HEK293 (cell line): ENCODE data around the gene CALHM6.

Experiments
- CTCF ChIA-PET: fragments of 350-600 bp; formaldehyde crosslinking; extraction: SDS; loops from one replicate; lab custom pipeline; 2021; ENCODE audit warnings: antibody characterized with exemption; lab: Yijun Ruan, JAX
- POLR2A ChIA-PET: fragments of 300-600 bp; formaldehyde crosslinking; extraction: SDS; loops from one replicate; lab custom pipeline; 2020; ENCODE audit warnings: antibody characterized with exemption, inconsistent platforms; lab: Yijun Ruan, JAX
- H3K27ac ChIP-seq: fragments of 200-500 bp; sonication (Bioruptor generic); 2 replicates; pipeline ENCODE4 v1.5.1; 2014; ENCODE audit warnings: low read depth, low read length, control low read depth, inconsistent platforms; ENCODE audit errors: extremely low read depth
- H3K36me3 ChIP-seq, 2 experiments: fragments of 200-500 bp in 1 of 2; sonication (Bioruptor generic) in 1 of 2; 1 replicate in 1 of 2; 2 replicates in 1 of 2; pipeline ENCODE4 v1.5.1; 2014 to 2017; ENCODE audit warnings: inconsistent platforms in 2 of 2, low read length in 2 of 2; ENCODE audit not compliant: control insufficient read depth in 2 of 2, insufficient read depth in 1 of 2
- H3K4me1 ChIP-seq: fragments of 200-500 bp; sonication (Bioruptor generic); 2 replicates; pipeline ENCODE4 v1.5.1; 2014; ENCODE audit warnings: mild to moderate bottlenecking, low read length, inconsistent platforms; ENCODE audit not compliant: control insufficient read depth, insufficient read depth
- H3K4me3 ChIP-seq: 2 replicates; pipeline ENCODE4 v1.5.1; 2011; ENCODE audit warnings: low read depth, mild to moderate bottlenecking, control low read depth, low read length, moderate library complexity
- H3K9me3 ChIP-seq: fragments of 200-500 bp; sonication (Bioruptor generic); 2 replicates; pipeline ENCODE4 v1.5.1; 2014; ENCODE audit warnings: low read depth, low read length, inconsistent platforms; ENCODE audit not compliant: control insufficient read depth, insufficient read depth
- BCL6B ChIP-seq: fragments of 450-650 bp; formaldehyde crosslinking; IDR thresholded peaks from 2 replicates; pipeline ENCODE4 v1.5.1; 2017; ENCODE audit warnings: missing biosample characterization, missing genetic modification characterization
- GLIS1 ChIP-seq: fragments of 450-650 bp; formaldehyde crosslinking; IDR thresholded peaks from 2 replicates; pipeline ENCODE4 v1.5.1; 2016; ENCODE audit warnings: missing biosample characterization, missing genetic modification characterization
- TCF7L2 ChIP-seq: IDR thresholded peaks from 2 replicates; pipeline ENCODE4 v1.6.1; 2011; ENCODE audit warnings: low read depth, mild to moderate bottlenecking, inconsistent platforms, low read length, moderate library complexity, borderline replicate concordance
- TSHZ1 ChIP-seq: fragments of 450-650 bp; formaldehyde crosslinking; IDR thresholded peaks from 2 replicates; pipeline ENCODE4 v1.5.1; 2016; ENCODE audit warnings: missing biosample characterization, missing genetic modification characterization, borderline replicate concordance
- ZBTB1 ChIP-seq: fragments of 450-650 bp; formaldehyde crosslinking; IDR thresholded peaks from 2 replicates; pipeline ENCODE4 v1.5.1; 2016; ENCODE audit warnings: missing biosample characterization, missing genetic modification characterization
- ZFP37 ChIP-seq: fragments of 450-650 bp; formaldehyde crosslinking; IDR thresholded peaks from 2 replicates; pipeline ENCODE4 v1.5.1; 2016; ENCODE audit warnings: missing biosample characterization, missing genetic modification characterization
- ZNF114 ChIP-seq: fragments of 450-650 bp; formaldehyde crosslinking; IDR thresholded peaks from 2 replicates; pipeline ENCODE4 v1.5.0; 2017; ENCODE audit warnings: missing biosample characterization, missing genetic modification characterization
- ZNF138 ChIP-seq: fragments of 450-650 bp; formaldehyde crosslinking; IDR thresholded peaks from 2 replicates; pipeline ENCODE4 v1.5.1; 2016; ENCODE audit warnings: missing biosample characterization, missing genetic modification characterization, borderline replicate concordance
- ZNF148 ChIP-seq: fragments of 450-650 bp; formaldehyde crosslinking; IDR thresholded peaks from 2 replicates; pipeline ENCODE4 v1.5.0; 2017; ENCODE audit warnings: missing biosample characterization, missing genetic modification characterization, borderline replicate concordance
- ZNF184 ChIP-seq: fragments of 450-650 bp; IDR thresholded peaks from 2 replicates; pipeline ENCODE4 v1.5.1; 2018; ENCODE audit warnings: missing biosample characterization, mild to moderate bottlenecking, missing genetic modification characterization
- ZNF23 ChIP-seq: fragments of 450-650 bp; formaldehyde crosslinking; IDR thresholded peaks from 2 replicates; pipeline ENCODE4 v1.5.1; 2016; ENCODE audit warnings: missing biosample characterization, missing genetic modification characterization, borderline replicate concordance
- ZNF514 ChIP-seq: fragments of 450-650 bp; formaldehyde crosslinking; IDR thresholded peaks from 2 replicates; pipeline ENCODE4 v1.5.1; 2016; ENCODE audit warnings: missing biosample characterization, missing genetic modification characterization
- ZNF629 ChIP-seq: fragments of 450-650 bp; formaldehyde crosslinking; IDR thresholded peaks from 2 replicates; pipeline ENCODE4 v1.5.1; 2017; ENCODE audit warnings: missing biosample characterization, missing genetic modification characterization
- ZNF660 ChIP-seq: fragments of 450-650 bp; IDR thresholded peaks from 2 replicates; pipeline ENCODE4 v1.5.1; 2018; ENCODE audit warnings: missing biosample characterization, mild to moderate bottlenecking, missing genetic modification characterization
- ZNF677 ChIP-seq: fragments of 450-650 bp; IDR thresholded peaks from 2 replicates; pipeline ENCODE4 v1.5.0; 2018; ENCODE audit warnings: missing biosample characterization, mild to moderate bottlenecking, missing genetic modification characterization, moderate library complexity
- ZNF785 ChIP-seq: fragments of 450-650 bp; formaldehyde crosslinking; IDR thresholded peaks from 2 replicates; pipeline ENCODE4 v1.5.1; 2016; ENCODE audit warnings: missing biosample characterization, missing genetic modification characterization
- ZSCAN16 ChIP-seq: fragments of 450-650 bp; formaldehyde crosslinking; IDR thresholded peaks from 2 replicates; pipeline ENCODE4 v1.5.1; 2016; ENCODE audit warnings: missing biosample characterization, missing genetic modification characterization
- TF ChIP-seq, protein P1 (sequence below): fragments of 450-650 bp; formaldehyde crosslinking; IDR thresholded peaks from 2 replicates; pipeline ENCODE4 v1.5.1; 2016; ENCODE audit warnings: missing biosample characterization, missing genetic modification characterization, low read depth
- TF ChIP-seq, protein P2 (sequence below): fragments of 450-650 bp; formaldehyde crosslinking; IDR thresholded peaks from 2 replicates; pipeline ENCODE4 v1.5.1; 2016; ENCODE audit warnings: missing biosample characterization, missing genetic modification characterization

CALHM6 gene

DNA sequence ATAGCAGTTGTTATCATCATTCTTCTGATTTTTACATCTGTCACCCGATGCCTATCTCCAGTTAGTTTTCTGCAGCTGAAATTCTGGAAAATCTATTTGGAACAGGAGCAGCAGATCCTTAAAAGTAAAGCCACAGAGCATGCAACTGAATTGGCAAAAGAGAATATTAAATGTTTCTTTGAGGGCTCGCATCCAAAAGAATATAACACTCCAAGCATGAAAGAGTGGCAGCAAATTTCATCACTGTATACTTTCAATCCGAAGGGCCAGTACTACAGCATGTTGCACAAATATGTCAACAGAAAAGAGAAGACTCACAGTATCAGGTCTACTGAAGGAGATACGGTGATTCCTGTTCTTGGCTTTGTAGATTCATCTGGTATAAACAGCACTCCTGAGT, 2.1 kb downstream of the CALHM6 start:
- POLR2A ChIA-PET, result no interaction called here
- CTCF ChIA-PET, result interaction anchor here (0.6 to 1.7 kb wide), 5 partner anchors 67 to 195 kb away, joined by 3 to 6 read pairs (median 3); no protein-coding TSS in a partner anchor
- Histone ChIP-seq H3K36me3 (no peaks in the 10 kb centered on the region), H3K4me1 (no peaks in the 10 kb centered on the region), H3K27ac (no peak overlapping the region), H3K4me3 (no peak overlapping the region), H3K9me3 (no peaks in the 10 kb centered on the region)
- TF ChIP-seq ZNF514 (tag by site-specific recombination) (no peak), ZNF114 (tag by site-specific recombination) (no peak), TCF7L2 (no peak), ZNF677 (tag by site-specific recombination) (no peak), ZNF629 (no peak), ZNF138 (no peak), ZBTB1 (tag by site-specific recombination) (no peak), ZSCAN16 (tag by site-specific recombination) (no peak), TSHZ1 (no peak), GLIS1 (tag by site-specific recombination) (no peak), BCL6B (tag by site-specific recombination) (no peak), ZFP37 (tag by site-specific recombination) (no peak)

- Histone ChIP-seq H3K4me3 (no peak overlapping the region), H3K9me3 (no peaks in the 10 kb centered on the region), H3K36me3 (no peaks in the 10 kb centered on the region), H3K27ac (no peak overlapping the region), H3K4me1 (no peaks in the 10 kb centered on the region)
- TF ChIP-seq, protein P1, sequence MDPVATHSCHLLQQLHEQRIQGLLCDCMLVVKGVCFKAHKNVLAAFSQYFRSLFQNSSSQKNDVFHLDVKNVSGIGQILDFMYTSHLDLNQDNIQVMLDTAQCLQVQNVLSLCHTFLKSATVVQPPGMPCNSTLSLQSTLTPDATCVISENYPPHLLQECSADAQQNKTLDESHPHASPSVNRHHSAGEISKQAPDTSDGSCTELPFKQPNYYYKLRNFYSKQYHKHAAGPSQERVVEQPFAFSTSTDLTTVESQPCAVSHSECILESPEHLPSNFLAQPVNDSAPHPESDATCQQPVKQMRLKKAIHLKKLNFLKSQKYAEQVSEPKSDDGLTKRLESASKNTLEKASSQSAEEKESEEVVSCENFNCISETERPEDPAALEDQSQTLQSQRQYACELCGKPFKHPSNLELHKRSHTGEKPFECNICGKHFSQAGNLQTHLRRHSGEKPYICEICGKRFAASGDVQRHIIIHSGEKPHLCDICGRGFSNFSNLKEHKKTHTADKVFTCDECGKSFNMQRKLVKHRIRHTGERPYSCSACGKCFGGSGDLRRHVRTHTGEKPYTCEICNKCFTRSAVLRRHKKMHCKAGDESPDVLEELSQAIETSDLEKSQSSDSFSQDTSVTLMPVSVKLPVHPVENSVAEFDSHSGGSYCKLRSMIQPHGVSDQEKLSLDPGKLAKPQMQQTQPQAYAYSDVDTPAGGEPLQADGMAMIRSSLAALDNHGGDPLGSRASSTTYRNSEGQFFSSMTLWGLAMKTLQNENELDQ (tag by site-specific recombination), result no peak
- TF ChIP-seq, protein P2, sequence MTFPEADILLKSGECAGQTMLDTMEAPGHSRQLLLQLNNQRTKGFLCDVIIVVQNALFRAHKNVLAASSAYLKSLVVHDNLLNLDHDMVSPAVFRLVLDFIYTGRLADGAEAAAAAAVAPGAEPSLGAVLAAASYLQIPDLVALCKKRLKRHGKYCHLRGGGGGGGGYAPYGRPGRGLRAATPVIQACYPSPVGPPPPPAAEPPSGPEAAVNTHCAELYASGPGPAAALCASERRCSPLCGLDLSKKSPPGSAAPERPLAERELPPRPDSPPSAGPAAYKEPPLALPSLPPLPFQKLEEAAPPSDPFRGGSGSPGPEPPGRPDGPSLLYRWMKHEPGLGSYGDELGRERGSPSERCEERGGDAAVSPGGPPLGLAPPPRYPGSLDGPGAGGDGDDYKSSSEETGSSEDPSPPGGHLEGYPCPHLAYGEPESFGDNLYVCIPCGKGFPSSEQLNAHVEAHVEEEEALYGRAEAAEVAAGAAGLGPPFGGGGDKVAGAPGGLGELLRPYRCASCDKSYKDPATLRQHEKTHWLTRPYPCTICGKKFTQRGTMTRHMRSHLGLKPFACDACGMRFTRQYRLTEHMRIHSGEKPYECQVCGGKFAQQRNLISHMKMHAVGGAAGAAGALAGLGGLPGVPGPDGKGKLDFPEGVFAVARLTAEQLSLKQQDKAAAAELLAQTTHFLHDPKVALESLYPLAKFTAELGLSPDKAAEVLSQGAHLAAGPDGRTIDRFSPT (tag by site-specific recombination), result no peak
- TF ChIP-seq ZNF660 (tag by site-specific recombination) (no peak), ZNF23 (no peak), ZNF184 (tag by site-specific recombination) (no peak), ZNF785 (no peak), ZNF148 (no peak)
- POLR2A ChIA-PET, result no interaction called here
- CTCF ChIA-PET, result interaction anchor here (0.5 to 1.1 kb wide), 4 partner anchors 22 to 1511 kb away, joined by 3 to 4 read pairs (median 4); partner anchors contain the start of gene CALHM5
These were observed 4.1 kb downstream of the CALHM6 start for GRCh38 chr6:116465246-116465645.
